Fibroblast of pulmonary artery (primary cell): ENCODE measurements around the gene C1orf216.

Source experiments
- DNase-seq: peaks from one replicate; pipeline ENCODE4 v3.0.0-alpha.2; 2010; ENCODE audit warnings: low read depth
- H3K4me3 ChIP-seq: replicated peaks from 2 replicates; pipeline ENCODE4 v1.5.1; 2011; ENCODE audit warnings: low read depth, mild to moderate bottlenecking, control low read depth, low read length, moderate library complexity
- TF ChIP-seq, protein P1 (sequence below): IDR thresholded peaks from 2 replicates; pipeline ENCODE4 v1.5.1; 2011; ENCODE audit warnings: mild to moderate bottlenecking, control low read depth, low read length, inconsistent platforms; ENCODE audit errors: missing control alignments

The C1orf216 gene

DNA sequence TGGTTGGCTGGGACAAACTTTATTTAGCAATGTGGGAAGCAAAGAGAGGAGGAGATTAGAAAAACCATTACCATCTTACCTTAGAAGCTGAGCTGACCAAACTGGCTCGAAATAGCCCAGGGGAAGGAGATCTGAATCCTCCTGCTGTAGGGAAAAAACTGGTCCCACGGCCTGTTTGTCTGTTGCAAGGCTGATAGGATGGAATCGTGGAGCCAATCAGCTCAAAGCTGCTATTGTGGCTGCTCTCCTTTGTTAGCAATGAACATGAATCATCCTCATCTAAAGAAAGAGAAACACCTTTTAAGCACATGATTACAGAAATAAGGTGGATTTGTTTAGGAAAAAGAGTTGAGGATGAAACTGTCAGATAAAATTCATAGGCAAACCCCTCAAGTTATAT is 29.6 kb upstream of the C1orf216 start:
- TF ChIP-seq, protein P1, sequence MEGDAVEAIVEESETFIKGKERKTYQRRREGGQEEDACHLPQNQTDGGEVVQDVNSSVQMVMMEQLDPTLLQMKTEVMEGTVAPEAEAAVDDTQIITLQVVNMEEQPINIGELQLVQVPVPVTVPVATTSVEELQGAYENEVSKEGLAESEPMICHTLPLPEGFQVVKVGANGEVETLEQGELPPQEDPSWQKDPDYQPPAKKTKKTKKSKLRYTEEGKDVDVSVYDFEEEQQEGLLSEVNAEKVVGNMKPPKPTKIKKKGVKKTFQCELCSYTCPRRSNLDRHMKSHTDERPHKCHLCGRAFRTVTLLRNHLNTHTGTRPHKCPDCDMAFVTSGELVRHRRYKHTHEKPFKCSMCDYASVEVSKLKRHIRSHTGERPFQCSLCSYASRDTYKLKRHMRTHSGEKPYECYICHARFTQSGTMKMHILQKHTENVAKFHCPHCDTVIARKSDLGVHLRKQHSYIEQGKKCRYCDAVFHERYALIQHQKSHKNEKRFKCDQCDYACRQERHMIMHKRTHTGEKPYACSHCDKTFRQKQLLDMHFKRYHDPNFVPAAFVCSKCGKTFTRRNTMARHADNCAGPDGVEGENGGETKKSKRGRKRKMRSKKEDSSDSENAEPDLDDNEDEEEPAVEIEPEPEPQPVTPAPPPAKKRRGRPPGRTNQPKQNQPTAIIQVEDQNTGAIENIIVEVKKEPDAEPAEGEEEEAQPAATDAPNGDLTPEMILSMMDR = no peak
- no peak overlapping the region for H3K4me3 ChIP-seq
- DNase-seq = no peak

DNA sequence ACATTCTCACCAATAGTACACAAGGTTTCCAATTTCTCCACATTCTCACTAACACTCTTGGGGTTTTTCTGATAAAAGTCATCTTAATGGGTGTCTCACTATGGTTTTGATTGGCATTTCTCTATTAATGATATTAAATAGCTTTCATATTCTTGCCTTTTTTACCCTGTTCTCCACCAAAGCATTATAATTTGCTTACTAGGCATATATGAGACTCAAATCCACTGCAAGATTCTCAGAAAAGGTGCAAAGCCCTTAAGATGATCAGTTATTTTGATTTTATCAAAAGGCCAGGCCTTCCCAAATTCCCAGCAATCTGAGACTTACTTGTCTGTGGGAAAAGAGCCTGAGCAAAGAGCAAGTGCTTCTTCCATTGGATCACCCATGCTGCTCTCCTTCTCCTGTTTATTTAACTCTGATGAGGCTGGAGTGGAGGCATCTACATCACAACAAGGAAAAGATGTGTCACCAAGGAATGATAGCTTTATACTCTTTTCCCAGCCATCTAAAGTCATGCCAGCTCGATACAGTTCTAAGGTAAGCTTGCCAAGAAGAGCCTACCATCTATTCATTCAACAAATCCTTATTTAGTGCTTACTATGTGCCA is 26.5 kb upstream of the C1orf216 start:
- TF ChIP-seq, protein P1 = no peak
- H3K4me3 ChIP-seq = no peak overlapping the region
- no peak for DNase-seq

DNA sequence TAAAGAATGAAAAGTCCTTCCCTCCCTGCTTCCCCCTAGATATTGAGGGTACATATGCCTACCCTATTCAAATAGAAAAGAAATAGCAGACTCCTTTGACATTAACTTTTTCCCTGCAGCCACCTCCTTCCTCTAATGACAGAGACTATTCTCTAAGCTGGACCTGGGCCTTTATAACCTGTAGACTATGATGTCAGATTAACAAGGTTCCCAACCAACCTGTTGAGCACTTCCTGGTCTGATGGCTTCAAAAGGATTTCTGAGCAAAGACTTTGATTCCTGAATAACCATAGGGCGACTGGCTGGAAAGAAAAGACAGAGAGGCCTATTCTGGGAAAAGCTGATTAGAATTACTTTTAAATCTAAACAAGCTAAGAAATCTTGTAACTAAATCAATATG is 18.4 kb upstream of the C1orf216 start:
- TF ChIP-seq, protein P1 = no peak

DNA sequence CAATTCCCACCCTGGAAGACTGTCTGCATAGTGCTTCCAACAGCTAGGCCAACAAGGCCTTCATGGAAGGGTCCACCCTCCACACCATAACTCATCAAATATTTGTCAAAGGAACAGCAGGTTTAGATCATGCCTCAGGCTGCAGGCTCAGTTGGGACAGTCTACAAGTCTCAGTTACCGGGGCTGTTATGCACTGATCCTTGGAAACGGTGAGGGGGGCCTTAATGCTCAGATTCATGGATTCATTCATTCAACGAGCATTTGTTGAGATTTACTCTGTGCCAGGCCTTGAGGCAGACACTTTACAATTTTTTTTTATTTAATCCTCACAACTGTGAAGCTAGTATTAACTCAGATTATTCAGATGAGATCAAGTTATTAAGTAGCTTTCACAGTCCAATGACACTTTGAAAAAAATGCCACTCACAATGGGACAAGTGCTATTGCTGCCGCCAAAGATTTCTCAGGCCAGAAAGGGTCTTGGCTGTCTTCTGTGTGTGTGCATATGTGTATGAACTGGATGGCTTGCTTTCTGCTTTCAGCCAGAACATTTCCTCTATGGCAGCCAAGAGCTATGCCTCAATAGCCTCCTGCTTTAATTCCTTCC is 8.9 kb upstream of the C1orf216 start:
- DNase-seq = no peak
- H3K4me3 ChIP-seq = no peak overlapping the region
- TF ChIP-seq, protein P1 = no peak

More for the DNA sequence above, 18.4 kb upstream of the C1orf216 start:
- H3K4me3 ChIP-seq = no peak overlapping the region
- DNase-seq = no peak

DNA sequence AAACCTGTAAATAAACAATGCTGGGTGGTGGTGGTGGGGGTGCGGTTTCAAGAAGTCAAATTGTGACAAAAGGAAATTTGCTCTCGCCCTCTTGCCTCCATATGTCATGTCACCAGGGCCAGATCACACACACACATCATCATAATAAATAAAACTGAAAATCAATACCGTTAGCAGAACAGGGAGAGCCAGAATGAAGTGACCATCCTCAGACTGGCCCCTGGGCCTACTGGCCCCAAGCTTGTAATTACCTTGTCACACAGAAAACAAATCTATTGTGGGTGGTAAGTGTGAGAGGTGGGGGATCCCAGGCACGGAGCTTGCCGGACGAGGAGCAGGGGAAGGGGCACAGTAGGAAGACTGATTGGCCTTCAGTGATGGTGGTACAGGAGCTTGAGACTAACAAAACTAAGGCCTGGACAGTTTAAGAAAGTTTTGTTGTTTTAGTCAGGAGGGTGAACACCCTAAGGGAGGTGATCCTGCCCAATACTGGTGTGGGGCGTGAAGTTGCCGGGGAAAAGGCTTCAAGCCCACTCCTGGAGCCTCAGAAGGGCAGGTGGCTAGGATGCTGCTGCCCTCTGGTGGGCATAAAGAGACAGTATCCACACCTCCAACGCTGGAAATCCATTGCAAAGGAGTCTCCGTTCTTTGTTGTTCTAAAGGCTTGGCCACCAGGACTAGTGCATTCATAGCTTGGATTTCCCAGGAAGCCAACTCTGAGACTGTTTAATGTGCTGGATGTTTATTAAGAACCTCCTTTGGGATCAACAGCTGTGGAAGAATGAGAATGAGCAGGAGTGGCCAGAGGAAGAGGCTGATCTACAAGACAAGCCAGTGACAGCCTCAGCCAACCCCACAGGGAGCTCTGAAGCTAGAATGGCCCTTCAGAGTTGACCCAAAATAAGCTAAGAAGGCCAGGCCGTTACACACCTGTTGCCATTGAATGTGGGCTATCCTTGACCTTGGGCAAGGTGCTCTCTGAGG is 8.1 kb upstream of the C1orf216 start:
- no peak overlapping the region for H3K4me3 ChIP-seq
- DNase-seq = peak; percentile 76
- TF ChIP-seq, protein P1 = peak; percentile 91

DNA sequence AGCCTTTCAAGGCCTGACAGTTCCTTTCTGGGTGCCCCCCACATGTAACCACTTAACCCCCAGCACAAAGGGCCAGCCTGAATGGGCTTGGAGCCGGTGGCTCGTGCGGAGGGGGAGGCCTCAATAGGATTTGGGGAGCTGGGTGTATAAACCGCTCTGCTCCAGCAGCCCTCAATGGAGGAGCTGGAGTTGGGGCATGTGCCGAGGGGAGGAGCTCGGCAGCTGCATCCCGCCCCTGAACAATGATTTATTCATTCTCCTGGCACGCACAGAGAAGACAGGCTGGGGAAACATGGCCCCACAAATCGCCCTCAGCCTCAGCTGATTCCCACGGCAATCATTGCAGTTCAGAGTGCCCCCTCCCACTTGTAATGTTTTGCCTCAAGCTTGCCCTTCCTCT is 6.9 kb upstream of the C1orf216 start:
- no peak overlapping the region for H3K4me3 ChIP-seq
- peak; percentile 24 for DNase-seq
- TF ChIP-seq, protein P1 = no peak
